ENCODE measurements around the gene DNAH17. TPM values are rescaled to one million over a fixed set of nuclear protein-coding genes. Genes with fewer than 3 reads are reported as not detected.
"Not testable (repeated sequence)": the region's sequence is repeated elsewhere in the genome, so short reads cannot be mapped to it uniquely, and the experiment has no call there.

DNAH17 gene
- total RNA-seq, 1 experiment from 2014 or later, result 0.23 TPM

DNA sequence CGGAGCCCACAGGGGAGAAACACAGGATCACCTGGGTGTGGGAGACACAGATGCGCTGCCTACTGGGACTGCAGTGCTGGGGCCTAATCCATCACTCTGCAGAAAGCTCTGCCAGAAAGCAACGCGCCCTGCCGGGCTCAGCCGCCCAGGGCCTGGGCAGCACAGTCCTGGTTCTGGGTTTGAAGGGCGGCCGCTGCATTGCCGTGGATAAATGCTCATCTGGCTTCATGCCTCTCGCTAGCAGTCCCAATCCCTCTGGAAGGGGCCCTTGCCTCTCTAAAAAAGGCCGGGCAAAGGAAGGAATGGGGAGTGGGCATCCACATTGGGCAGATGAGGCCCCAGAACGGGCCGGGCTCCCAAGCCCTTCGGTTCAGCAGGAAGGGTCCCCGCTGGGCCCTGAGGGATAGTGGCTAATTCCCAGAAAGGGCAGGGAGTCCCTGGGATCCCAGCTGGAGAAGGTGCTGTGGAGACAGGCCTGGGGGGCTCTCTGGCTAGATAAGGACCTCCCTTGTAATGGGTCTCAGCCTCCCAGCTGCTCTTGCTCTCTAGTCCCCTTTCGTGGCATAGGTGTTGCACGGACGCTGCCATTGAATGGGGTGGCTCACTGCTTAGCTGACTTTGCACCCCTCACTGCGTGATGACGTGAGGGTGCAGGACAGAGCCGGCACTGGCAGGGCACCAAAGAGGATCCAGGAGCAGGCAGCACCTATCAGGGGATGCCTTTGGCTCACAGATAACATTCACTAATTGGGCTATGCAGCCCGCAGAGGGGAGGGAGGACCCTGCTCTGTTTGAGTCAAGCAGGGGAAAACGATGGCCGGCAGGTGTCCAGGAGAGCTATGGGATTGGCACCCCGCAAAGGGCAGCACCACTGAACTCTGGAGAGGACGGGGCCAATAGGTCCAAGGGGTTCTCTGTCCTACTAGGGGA lies 110.1 kb downstream of the DNAH17 start:
- Histone ChIP-seq H3K36me3 (ENCODE audit: control insufficient read depth, insufficient read depth, low read length) (no peaks in the 10 kb centered on the region), H3K27me3 (replicated peaks; ENCODE audit: control insufficient read depth, insufficient read depth, low read length) (no peaks in the 10 kb centered on the region), H3K4me1 (no peaks in the 10 kb centered on the region), H3K9me3 (0 out of 2 replicates have a peak, but pooled peaks cover 4% of the 10 kb centered on the region), H3K4me3 (ENCODE audit: low read depth, low read length) (no peak overlapping the region)
- DNase-seq, result no peak
- Mint-ChIP-seq H3K36me3 (ENCODE audit: insufficient read depth, unreplicated experiment) (no peaks in the 10 kb centered on the region), H3K27me3 (ENCODE audit: insufficient read depth, unreplicated experiment) (no peaks in the 10 kb centered on the region), H3K27ac (ENCODE audit: unreplicated experiment) (no peak overlapping the region), H3K9me3 (ENCODE audit: unreplicated experiment) (no peaks in the 10 kb centered on the region), H3K4me1 (ENCODE audit: low read depth, unreplicated experiment) (no peaks in the 10 kb centered on the region), H3K4me3 (ENCODE audit: unreplicated experiment) (no peak overlapping the region)
- CTCF ChIA-PET, result no interaction called here
- POLR2A ChIA-PET, result no interaction called here
- intact Hi-C loops (cut with micrococcal nuclease; ENCODE audit: unreplicated experiment), result no loop called here
- TF ChIP-seq, protein P1, sequence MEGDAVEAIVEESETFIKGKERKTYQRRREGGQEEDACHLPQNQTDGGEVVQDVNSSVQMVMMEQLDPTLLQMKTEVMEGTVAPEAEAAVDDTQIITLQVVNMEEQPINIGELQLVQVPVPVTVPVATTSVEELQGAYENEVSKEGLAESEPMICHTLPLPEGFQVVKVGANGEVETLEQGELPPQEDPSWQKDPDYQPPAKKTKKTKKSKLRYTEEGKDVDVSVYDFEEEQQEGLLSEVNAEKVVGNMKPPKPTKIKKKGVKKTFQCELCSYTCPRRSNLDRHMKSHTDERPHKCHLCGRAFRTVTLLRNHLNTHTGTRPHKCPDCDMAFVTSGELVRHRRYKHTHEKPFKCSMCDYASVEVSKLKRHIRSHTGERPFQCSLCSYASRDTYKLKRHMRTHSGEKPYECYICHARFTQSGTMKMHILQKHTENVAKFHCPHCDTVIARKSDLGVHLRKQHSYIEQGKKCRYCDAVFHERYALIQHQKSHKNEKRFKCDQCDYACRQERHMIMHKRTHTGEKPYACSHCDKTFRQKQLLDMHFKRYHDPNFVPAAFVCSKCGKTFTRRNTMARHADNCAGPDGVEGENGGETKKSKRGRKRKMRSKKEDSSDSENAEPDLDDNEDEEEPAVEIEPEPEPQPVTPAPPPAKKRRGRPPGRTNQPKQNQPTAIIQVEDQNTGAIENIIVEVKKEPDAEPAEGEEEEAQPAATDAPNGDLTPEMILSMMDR (IDR thresholded peaks at IDR 0.05; ENCODE audit: insufficient read depth in 1 of 2, low read depth in 1 of 2, low read length in 1 of 2, severe bottlenecking in 1 of 2, unreplicated experiment in 1 of 2), result no peak
- no TSS peak for BruUV-seq (replicated peaks)

DNA sequence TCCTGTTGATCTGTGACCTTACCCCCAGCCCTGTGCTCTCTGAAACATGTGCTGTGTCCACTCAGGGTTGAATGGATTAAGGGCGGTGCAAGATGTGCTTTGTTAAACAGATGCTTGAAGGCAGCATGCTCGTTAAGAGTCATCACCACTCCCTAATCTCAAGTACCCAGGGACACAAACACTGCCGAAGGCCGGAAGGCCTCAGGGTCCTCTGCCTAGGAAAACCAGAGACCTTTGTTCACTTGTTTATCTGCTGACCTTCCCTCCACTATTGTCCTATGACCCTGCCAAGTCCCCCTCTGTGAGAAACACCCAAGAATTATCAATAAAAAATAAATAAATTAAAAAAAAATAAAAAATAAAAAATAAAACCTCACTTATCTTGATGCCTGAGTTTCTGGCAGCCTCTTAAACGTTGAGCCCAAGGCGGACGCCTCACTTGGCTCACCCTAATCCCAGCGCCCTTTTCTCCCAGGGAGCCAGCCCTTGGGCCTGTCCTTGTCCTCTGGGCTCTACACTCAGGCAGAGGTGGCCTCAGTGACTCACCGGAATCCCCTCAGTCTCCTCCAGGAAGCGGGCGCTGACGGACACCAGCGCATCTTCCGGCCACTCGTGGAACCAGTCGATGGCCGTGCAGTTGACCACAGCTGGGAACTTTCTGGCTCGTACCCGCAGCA lies 110.9 kb downstream of the DNAH17 start:
- H3K27ac Mint-ChIP-seq (ENCODE audit: unreplicated experiment); H3K4me3 ChIP-seq (ENCODE audit: low read depth, low read length); H3K9me3 ChIP-seq; intact Hi-C loops (cut with micrococcal nuclease; ENCODE audit: unreplicated experiment); H3K27me3 ChIP-seq (replicated peaks; ENCODE audit: control insufficient read depth, insufficient read depth, low read length); H3K36me3 ChIP-seq (ENCODE audit: control insufficient read depth, insufficient read depth, low read length); H3K27me3 Mint-ChIP-seq (ENCODE audit: insufficient read depth, unreplicated experiment); H3K9me3 Mint-ChIP-seq (ENCODE audit: unreplicated experiment); H3K4me3 Mint-ChIP-seq (ENCODE audit: unreplicated experiment); DNase-seq; H3K36me3 Mint-ChIP-seq (ENCODE audit: insufficient read depth, unreplicated experiment); BruUV-seq (replicated peaks); H3K4me1 ChIP-seq; POLR2A ChIA-PET; H3K4me1 Mint-ChIP-seq (ENCODE audit: low read depth, unreplicated experiment); CTCF ChIA-PET: not testable (repeated sequence)

DNA sequence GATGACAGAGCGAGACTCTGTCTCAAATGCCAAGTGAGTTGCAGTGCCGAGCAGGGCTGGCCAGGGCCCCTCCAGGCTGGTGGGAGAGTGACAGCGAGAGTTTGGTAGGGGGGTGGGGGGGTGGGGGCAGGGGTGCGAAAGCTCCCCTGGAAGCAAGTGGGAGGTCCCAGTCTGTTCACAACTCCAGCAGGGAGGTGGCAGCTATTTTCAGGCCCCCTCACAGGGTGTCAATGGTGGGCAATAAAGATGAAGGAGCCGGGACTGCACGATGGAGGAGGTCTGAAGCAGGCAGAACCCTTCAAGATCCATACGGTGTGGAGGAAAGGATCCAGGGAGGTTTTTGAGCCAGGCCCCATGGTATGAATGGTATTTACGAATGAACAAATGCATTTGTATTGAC lies 115.0 kb downstream of the DNAH17 start:
- TF ChIP-seq, protein P1 (IDR thresholded peaks at IDR 0.05; ENCODE audit: insufficient read depth in 1 of 2, low read depth in 1 of 2, low read length in 1 of 2, severe bottlenecking in 1 of 2, unreplicated experiment in 1 of 2), result no peak
- no peaks in the 10 kb centered on the region for H3K36me3 Mint-ChIP-seq (ENCODE audit: insufficient read depth, unreplicated experiment)
- no peak overlapping the region for H3K4me3 Mint-ChIP-seq (ENCODE audit: unreplicated experiment)
- no peak overlapping the region for H3K27ac Mint-ChIP-seq (ENCODE audit: unreplicated experiment)
- no peaks in the 10 kb centered on the region for H3K9me3 Mint-ChIP-seq (ENCODE audit: unreplicated experiment)
- Histone ChIP-seq H3K27me3 (replicated peaks; ENCODE audit: control insufficient read depth, insufficient read depth, low read length) (no peaks in the 10 kb centered on the region), H3K4me1 (no peaks in the 10 kb centered on the region), H3K4me3 (ENCODE audit: low read depth, low read length) (no peak overlapping the region), H3K9me3 (0 out of 2 replicates have a peak, but pooled peaks cover 4% of the 10 kb centered on the region), H3K36me3 (ENCODE audit: control insufficient read depth, insufficient read depth, low read length) (no peaks in the 10 kb centered on the region)
- no peaks in the 10 kb centered on the region for H3K27me3 Mint-ChIP-seq (ENCODE audit: insufficient read depth, unreplicated experiment)
- H3K4me1 Mint-ChIP-seq (ENCODE audit: low read depth, unreplicated experiment), result no peaks in the 10 kb centered on the region
- ChIA-PET POLR2A (no interaction called here), CTCF (no interaction called here)
- no TSS peak for BruUV-seq (replicated peaks)
- DNase-seq, result no peak
- intact Hi-C loops (cut with micrococcal nuclease; ENCODE audit: unreplicated experiment), result no loop called here
